Pancreas (tissue), 10 donors: ENCODE measurements around the gene TRIM8. TPM values are rescaled to one million over a fixed set of nuclear protein-coding genes. Genes with fewer than 3 reads are reported as not detected.
A peak's percentile ranks its signal among the peaks of the same experiment; 100 is the strongest.

Source experiments
- ATAC-seq, 4 donors: fragments of 200-7000 bp; cut with Tn5 transposase; one replicate each; pipeline versions ENCODE4 v1.8.0 to v1.9.1; 2020; ENCODE audit warnings: mild to moderate bottlenecking in 4 of 4, moderate library complexity in 4 of 4
- DNase-seq, 6 donors: peaks; one replicate each; pipeline ENCODE4 v3.0.0-alpha.2; 2020
- FAIRE-seq: peaks from 2 replicates; lab custom pipeline; 2012; peaks lifted over from hg19 to GRCh38; lab: Jason Lieb, UNC
- H3K27ac ChIP-seq, 4 donors: fragments of 200-600 bp; sonication (generic); 1 replicate in 3 of 4; 2 replicates in 1 of 4; pipeline versions ENCODE4 v1.5.0 to v1.8.0; 2020
- H3K27me3 ChIP-seq, 4 donors: fragments of 200-600 bp; one replicate each; pipeline ENCODE4 v1.8.0; 2021
- H3K36me3 ChIP-seq, 3 donors: fragments of 200-600 bp; sonication (generic) in 1 of 3; one replicate each; pipeline versions ENCODE4 v1.5.0 to v1.8.0; 2020 to 2021
- H3K4me1 ChIP-seq, 3 donors: fragments of 200-600 bp; one replicate each; pipeline ENCODE4 v1.8.0; 2021
- H3K4me3 ChIP-seq, 4 donors: fragments of 200-600 bp; sonication (generic) in 2 of 4; one replicate each; pipeline versions ENCODE4 v1.5.0 to v1.8.0; 2020 to 2021
- H3K9me3 ChIP-seq, 4 donors: fragments of 200-600 bp; one replicate each; pipeline ENCODE4 v1.8.0; 2021
- WGBS, 2 donors: extraction: QIAGEN DNeasy Blood & Tissue Kit; methylation state at CpG; one replicate each; pipeline ENCODE4 v1.1.7; 2013; 5-methylcytosine and 5-hydroxymethylcytosine counted together
- intact Hi-C, 3 donors: fragments of 100-400 bp; cut with DNase I; formaldehyde crosslinking; loops; one replicate each; pipeline versions ENCODE4 v1.11.1 to v1.14.2; 2022
- polyA plus RNA-seq, 2 donors: library from polyadenylated mRNA; stranded (reverse); fragments of 200-250 nt; gene quantifications; one replicate each; pipeline ENCODE4 v1.2.3, GENCODE V29; 2013
- total RNA-seq, 6 donors: library from RNA; stranded (reverse); fragmentation: NEBNext Ultra II Directional in 4 of 6; extraction: Animal tissue kit (Norgen Biotek cat#: 25700) in 4 of 6; gene quantifications; one replicate each; pipeline versions ENCODE4 v1.2.1 to v1.2.4, GENCODE V29; 2021 to 2023
- TF ChIP-seq, protein P1 (sequence below), 4 donors: fragments of 200-600 bp; sonication (generic) in 3 of 4; IDR thresholded peaks; one replicate each; pipeline versions ENCODE4 v1.5.0 to v1.8.0; 2021; ENCODE audit warnings: antibody characterized with exemption in 4 of 4
- donor health status: healthy with polysubstance abuse.
- donor health status: DM: no; HTN: no; CAD: no; lungs with moderate emphysema.
- donor health status: DM: no; HTN: no; CAD: no.
- donor health status: control.
- donor health status: control.
- donor health status: Bipolar disorder and iron deficiency.
- donor health status: DM: yes; HTN: yes; CAD: no.
- donor health status: DM: no; HTN: no; CAD: no.
- donor health status: DM: no; HTN: no; CAD: no.
- donor health status: DM: yes; HTN: yes; CAD: no.

TRIM8 gene
- total and polyA plus RNA-seq, 8 donors, result 42.2 to 106 (median 74.1) TPM

DNA sequence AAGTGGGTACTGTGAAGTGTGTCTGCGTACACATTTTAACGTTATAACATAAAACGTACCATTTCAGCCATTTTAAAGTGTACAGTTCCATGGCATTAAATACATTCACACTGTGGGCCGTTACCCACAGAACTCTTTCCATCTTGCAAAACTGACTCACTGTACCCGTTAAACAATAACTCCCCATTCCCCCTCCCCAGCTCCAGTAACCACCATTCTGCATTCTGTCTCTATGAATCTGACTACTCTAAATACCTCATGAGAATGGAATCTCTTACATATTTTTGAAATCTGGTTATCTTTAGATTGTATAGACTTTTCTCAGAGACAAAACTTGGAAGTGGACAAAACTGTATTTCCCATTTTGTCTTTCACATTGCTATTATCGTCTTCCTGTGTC lies 60.6 kb downstream of the TRIM8 start:
- H3K4me3 ChIP-seq, result no peak overlapping the region
- no peaks in the 10 kb centered on the region for H3K9me3 ChIP-seq
- H3K27me3 ChIP-seq, result no peaks in the 10 kb centered on the region
- no peak for FAIRE-seq
- ATAC-seq, result peak in 1 of 4 donors; percentile 37
- DNase-seq, result no peak
- intact Hi-C loops, result no loop called here
- 74 to 78% methylated on average over 6 of the region's 6 CpGs for WGBS, 2 donors
- no peak overlapping the region for H3K27ac ChIP-seq
- H3K4me1 ChIP-seq, result no peaks in the 10 kb centered on the region
- TF ChIP-seq, protein P1, sequence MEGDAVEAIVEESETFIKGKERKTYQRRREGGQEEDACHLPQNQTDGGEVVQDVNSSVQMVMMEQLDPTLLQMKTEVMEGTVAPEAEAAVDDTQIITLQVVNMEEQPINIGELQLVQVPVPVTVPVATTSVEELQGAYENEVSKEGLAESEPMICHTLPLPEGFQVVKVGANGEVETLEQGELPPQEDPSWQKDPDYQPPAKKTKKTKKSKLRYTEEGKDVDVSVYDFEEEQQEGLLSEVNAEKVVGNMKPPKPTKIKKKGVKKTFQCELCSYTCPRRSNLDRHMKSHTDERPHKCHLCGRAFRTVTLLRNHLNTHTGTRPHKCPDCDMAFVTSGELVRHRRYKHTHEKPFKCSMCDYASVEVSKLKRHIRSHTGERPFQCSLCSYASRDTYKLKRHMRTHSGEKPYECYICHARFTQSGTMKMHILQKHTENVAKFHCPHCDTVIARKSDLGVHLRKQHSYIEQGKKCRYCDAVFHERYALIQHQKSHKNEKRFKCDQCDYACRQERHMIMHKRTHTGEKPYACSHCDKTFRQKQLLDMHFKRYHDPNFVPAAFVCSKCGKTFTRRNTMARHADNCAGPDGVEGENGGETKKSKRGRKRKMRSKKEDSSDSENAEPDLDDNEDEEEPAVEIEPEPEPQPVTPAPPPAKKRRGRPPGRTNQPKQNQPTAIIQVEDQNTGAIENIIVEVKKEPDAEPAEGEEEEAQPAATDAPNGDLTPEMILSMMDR (IDR thresholded peaks at IDR 0.05), result no peak
- H3K36me3 ChIP-seq, result no peaks in the 10 kb centered on the region

DNA sequence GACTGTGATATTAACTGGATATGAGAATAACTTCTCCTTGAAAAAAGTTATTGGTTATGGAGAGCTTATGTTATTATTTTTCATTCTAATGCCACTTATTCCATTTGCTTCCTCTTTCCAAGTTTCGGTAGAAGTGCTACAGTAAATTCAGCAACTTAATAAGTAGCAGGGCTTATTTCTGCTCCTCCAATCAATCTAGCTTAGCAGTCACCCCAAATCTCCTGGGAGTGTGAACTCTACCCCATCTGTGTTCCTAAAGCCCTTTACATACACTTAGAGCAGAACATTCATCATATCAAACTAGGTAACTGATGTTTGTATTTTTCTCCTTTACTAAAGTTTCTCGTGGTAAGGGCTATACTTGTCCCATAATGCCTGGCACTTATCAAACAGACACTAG lies 61.3 kb downstream of the TRIM8 start:
- Histone ChIP-seq H3K27me3 (no peaks in the 10 kb centered on the region), H3K4me1 (no peaks in the 10 kb centered on the region), H3K9me3 (no peaks in the 10 kb centered on the region), H3K4me3 (no peak overlapping the region), H3K27ac (no peak overlapping the region), H3K36me3 (no peaks in the 10 kb centered on the region)
- 61 to 67% methylated on average over 2 of the region's 2 CpGs for WGBS, 2 donors
- ATAC-seq, result no peak
- DNase-seq, result no peak
- no peak for FAIRE-seq
- TF ChIP-seq, protein P1 (IDR thresholded peaks at IDR 0.05), result no peak
- intact Hi-C loops, result no loop called here

Other genes starting within 250 kb of the TRIM8 start
- 10 to 100 TPM; 17.0 to 44.3 (median 22.0) TPM for gene NFKB2, start 248.8 kb upstream of the TRIM8 start, total RNA-seq
- gene NFKB2, start 248.8 kb upstream of the TRIM8 start, polyA plus RNA-seq, result 10 to 100 TPM; 44.7 to 58.0 TPM
- gene PSD, start 225.7 kb upstream of the TRIM8 start, total RNA-seq, result 1 to 10 TPM; 2.1 to 5.8 (median 4.0) TPM
- gene PSD, start 225.7 kb upstream of the TRIM8 start, polyA plus RNA-seq, result 10 to 100 TPM; 13.5 to 30.9 TPM
- 10 to 100 TPM in 5 of 6 donors, 1 to 10 TPM in 1; 10.0 to 13.6 (median 10.7) TPM for gene FBXL15, start 223.6 kb upstream of the TRIM8 start, total RNA-seq
- gene FBXL15, start 223.6 kb upstream of the TRIM8 start, polyA plus RNA-seq, result 10 to 100 TPM; 15.7 to 24.2 TPM
- gene CUEDC2, start 211.9 kb upstream of the TRIM8 start, total RNA-seq, result 10 to 100 TPM; 18.9 to 25.3 (median 20.6) TPM
- gene CUEDC2, start 211.9 kb upstream of the TRIM8 start, polyA plus RNA-seq, result 10 to 100 TPM; 27.1 to 51.5 TPM
- gene C10orf95, start 192.9 kb upstream of the TRIM8 start, total RNA-seq, result 1 to 10 TPM in 2 of 6 donors, under 1 TPM in 4; 0.37 to 1.1 (median 0.44) TPM
- 1 to 10 TPM in 1 of 2 donors, under 1 TPM in 1; 0.46 to 1.2 TPM for gene C10orf95, start 192.9 kb upstream of the TRIM8 start, polyA plus RNA-seq
- gene ACTR1A, start 141.8 kb upstream of the TRIM8 start, total RNA-seq, result 10 to 100 TPM; 22.4 to 40.9 (median 27.4) TPM
- gene ACTR1A, start 141.8 kb upstream of the TRIM8 start, polyA plus RNA-seq, result 10 to 100 TPM; 33.6 to 38.1 TPM
- gene SUFU, start 140.5 kb upstream of the TRIM8 start, total RNA-seq, result 1 to 10 TPM; 1.9 to 7.8 (median 3.6) TPM
- 1 to 10 TPM; 2.6 to 2.7 TPM for gene SUFU, start 140.5 kb upstream of the TRIM8 start, polyA plus RNA-seq
- gene ARL3, start 69.9 kb downstream of the TRIM8 start, total RNA-seq, result 1 to 10 TPM; 2.5 to 4.5 (median 3.1) TPM
- 1 to 10 TPM; 2.4 to 8.0 TPM for gene ARL3, start 69.9 kb downstream of the TRIM8 start, polyA plus RNA-seq
- gene SFXN2, start 70.2 kb downstream of the TRIM8 start, total RNA-seq, result 10 to 100 TPM in 4 of 6 donors, 1 to 10 TPM in 2; 6.2 to 21.6 (median 10.4) TPM
- gene SFXN2, start 70.2 kb downstream of the TRIM8 start, polyA plus RNA-seq, result 1 to 10 TPM; 5.6 to 9.0 TPM
- 10 to 100 TPM in 5 of 6 donors, 1 to 10 TPM in 1; 9.0 to 27.3 (median 12.1) TPM for gene WBP1L, start 99.5 kb downstream of the TRIM8 start, total RNA-seq
- gene WBP1L, start 99.5 kb downstream of the TRIM8 start, polyA plus RNA-seq, result 10 to 100 TPM; 10.5 to 11.0 TPM
- gene CYP17A1, start 192.9 kb downstream of the TRIM8 start, total RNA-seq, result 1 to 10 TPM in 1 of 6 donors, under 1 TPM in 4, not detected in 1; 0.12 to 6.4 (median 0.38) TPM
- under 1 TPM; 0.11 to 0.35 TPM for gene CYP17A1, start 192.9 kb downstream of the TRIM8 start, polyA plus RNA-seq
- gene BORCS7, start 209.8 kb downstream of the TRIM8 start, total RNA-seq, result 10 to 100 TPM in 2 of 6 donors, 1 to 10 TPM in 4; 5.3 to 11.8 (median 9.6) TPM
- 10 to 100 TPM; 11.1 to 24.3 TPM for gene BORCS7, start 209.8 kb downstream of the TRIM8 start, polyA plus RNA-seq
- 1 to 10 TPM in 5 of 6 donors, under 1 TPM in 1; 0.87 to 3.2 (median 2.7) TPM for gene AS3MT, start 225.0 kb downstream of the TRIM8 start, total RNA-seq
- gene AS3MT, start 225.0 kb downstream of the TRIM8 start, polyA plus RNA-seq, result 10 to 100 TPM in 1 of 2 donors, 1 to 10 TPM in 1; 6.3 to 11.4 TPM